Measurements from ENCODE around the gene PHF12. TPM values are rescaled to one million over a fixed set of nuclear protein-coding genes. Genes with fewer than 3 reads are reported as not detected.
A peak's percentile ranks its signal among the peaks of the same experiment; 100 is the strongest.

Gene PHF12
- total RNA-seq, 4 donors from 2014 or later, result 54.8 to 114 (median 72.9) TPM

GRCh38 chr17:28926366-28926765 is 25.0 kb downstream of the PHF12 start:
- Histone ChIP-seq H3K27me3 (no peaks in the 10 kb centered on the region), H3K27ac (peak overlapping the region; percentile 66 to 81 (median 71)), H3K4me1 (peaks cover 0 to 17% (median 0%) of the 10 kb centered on the region in 4 donors), H3K4me3 (no peak overlapping the region), H3K36me3 (peaks cover 0 to 46% (median 0%) of the 10 kb centered on the region in 3 donors), H3K9me3 (no peaks in the 10 kb centered on the region)
- no peak for TF ChIP-seq POLR2A (IDR thresholded peaks at IDR 0.05)
- TF ChIP-seq CTCF (IDR thresholded peaks at IDR 0.05), result no peak
- no peak for DNase-seq

- H3K27me3 ChIP-seq, result no peaks in the 10 kb centered on the region
- TF ChIP-seq CTCF (IDR thresholded peaks at IDR 0.05), result no peak
- no peak for TF ChIP-seq POLR2A (IDR thresholded peaks at IDR 0.05)
- H3K9me3 ChIP-seq, result no peaks in the 10 kb centered on the region
- H3K36me3 ChIP-seq, result peaks cover 0 to 50% (median 0%) of the 10 kb centered on the region in 3 donors
- peak in 2 of 3 donors; percentile 26 to 60 for DNase-seq
- H3K4me1 ChIP-seq, result peaks cover 0 to 17% (median 0%) of the 10 kb centered on the region in 4 donors
- H3K27ac ChIP-seq, result peak overlapping the region; percentile 66 to 81 (median 71)
- no peak overlapping the region for H3K4me3 ChIP-seq
These were observed 25.4 kb downstream of the PHF12 start for GRCh38 chr17:28925912-28926365.

- Histone ChIP-seq H3K4me3 (no peak overlapping the region), H3K27ac (no peak overlapping the region)
- TF ChIP-seq CTCF (IDR thresholded peaks at IDR 0.05) (no peak), POLR2A (IDR thresholded peaks at IDR 0.05) (no peak)
These were observed 31.1 kb downstream of the PHF12 start for GRCh38 chr17:28920201-28920600.

GRCh38 chr17:28918295-28918694 is 33.0 kb downstream of the PHF12 start:
- Histone ChIP-seq H3K9me3 (no peaks in the 10 kb centered on the region), H3K27ac (no peak overlapping the region), H3K36me3 (peaks cover 0 to 98% (median 0%) of the 10 kb centered on the region in 3 donors), H3K4me3 (no peak overlapping the region), H3K27me3 (no peaks in the 10 kb centered on the region), H3K4me1 (no peaks in the 10 kb centered on the region)
- no peak for DNase-seq
- TF ChIP-seq CTCF (IDR thresholded peaks at IDR 0.05) (no peak), POLR2A (IDR thresholded peaks at IDR 0.05) (no peak)

More at GRCh38 chr17:28920201-28920600, 31.1 kb downstream of the PHF12 start:
- peaks cover 0 to 97% (median 0%) of the 10 kb centered on the region in 3 donors for H3K36me3 ChIP-seq
- DNase-seq, result no peak
- H3K4me1 ChIP-seq, result peaks cover 0 to 5% (median 0%) of the 10 kb centered on the region in 4 donors
- H3K27me3 ChIP-seq, result no peaks in the 10 kb centered on the region
- H3K9me3 ChIP-seq, result no peaks in the 10 kb centered on the region

GRCh38 chr17:28917465-28917864 is 33.9 kb downstream of the PHF12 start:
- peaks cover 0 to 8% (median under 1%) of the 10 kb centered on the region in 4 donors for H3K4me1 ChIP-seq
- DNase-seq, result no peak
- H3K4me3 ChIP-seq, result no peak overlapping the region
- H3K27ac ChIP-seq, result no peak overlapping the region
- peaks cover 0 to 98% (median 0%) of the 10 kb centered on the region in 3 donors for H3K36me3 ChIP-seq
- TF ChIP-seq POLR2A (IDR thresholded peaks at IDR 0.05) (no peak), CTCF (IDR thresholded peaks at IDR 0.05) (no peak)
- no peaks in the 10 kb centered on the region for H3K9me3 ChIP-seq
- no peaks in the 10 kb centered on the region for H3K27me3 ChIP-seq

Measured in Peyer's patch (tissue), 4 donors.